ENCODE measurements around the gene KRTDAP.

Gene KRTDAP, protein sequence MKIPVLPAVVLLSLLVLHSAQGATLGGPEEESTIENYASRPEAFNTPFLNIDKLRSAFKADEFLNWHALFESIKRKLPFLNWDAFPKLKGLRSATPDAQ

GRCh38 chr19:35490364-35490763 lies at the start of gene KRTDAP:
TSS of gene KRTDAP (minus strand) at chr19:35490464. CDS start at chr19:35490442, 22 bp downstream.
- no peak for DNase-seq

DNA sequence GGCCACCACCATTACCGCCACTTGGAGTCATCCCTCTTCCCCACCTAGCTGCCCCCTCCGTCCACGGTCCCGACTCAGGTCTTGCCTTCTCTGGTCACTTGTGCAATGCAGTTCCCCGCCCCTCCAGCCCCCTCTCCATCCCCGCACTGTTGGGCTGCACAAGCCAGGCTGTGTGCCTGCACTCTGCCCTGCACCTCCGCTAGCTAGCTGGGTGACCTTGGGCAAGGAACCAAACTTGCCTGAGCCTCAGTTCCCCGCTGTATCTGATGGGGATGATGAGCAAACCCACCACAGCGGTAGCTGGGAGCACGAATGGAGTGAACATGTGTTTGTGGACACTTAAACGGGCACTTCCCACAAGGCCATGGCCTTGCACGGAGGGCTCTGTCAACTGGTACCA lies 49.6 kb upstream of the KRTDAP start:
- DNase-seq = no peak

DNA sequence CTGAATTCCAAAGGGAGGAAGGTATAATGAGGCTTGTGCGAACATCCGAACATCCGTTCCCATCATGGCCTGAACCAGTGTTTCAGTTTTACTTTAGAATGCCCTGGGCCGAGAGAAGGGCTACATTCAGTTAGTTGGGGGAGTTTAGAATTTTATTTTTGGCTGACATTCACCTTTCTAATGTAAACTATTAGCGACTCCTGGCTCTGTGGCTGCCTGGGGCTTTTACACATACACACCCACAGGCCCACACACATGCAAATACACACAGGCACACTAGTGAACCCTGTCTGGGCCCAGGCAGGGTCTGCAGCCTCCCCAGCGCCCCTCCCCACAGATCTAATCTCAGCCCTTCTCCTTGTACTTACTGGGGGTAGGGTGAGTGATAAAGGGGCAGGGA lies 49.0 kb upstream of the KRTDAP start:
- DNase-seq = no peak

- no peak for DNase-seq
These were observed 44.7 kb upstream of the KRTDAP start for GRCh38 chr19:35534803-35535480.

GRCh38 chr19:35533822-35534392 lies 43.6 kb upstream of the KRTDAP start:
- DNase-seq = peak; percentile 1

- DNase-seq = no peak
These were observed 43.0 kb upstream of the KRTDAP start, which contains the start of gene GAPDHS for GRCh38 chr19:35533201-35533821. TSS of gene GAPDHS (plus strand) at chr19:35533456. CDS start at chr19:35533528, 72 bp downstream.

DNA sequence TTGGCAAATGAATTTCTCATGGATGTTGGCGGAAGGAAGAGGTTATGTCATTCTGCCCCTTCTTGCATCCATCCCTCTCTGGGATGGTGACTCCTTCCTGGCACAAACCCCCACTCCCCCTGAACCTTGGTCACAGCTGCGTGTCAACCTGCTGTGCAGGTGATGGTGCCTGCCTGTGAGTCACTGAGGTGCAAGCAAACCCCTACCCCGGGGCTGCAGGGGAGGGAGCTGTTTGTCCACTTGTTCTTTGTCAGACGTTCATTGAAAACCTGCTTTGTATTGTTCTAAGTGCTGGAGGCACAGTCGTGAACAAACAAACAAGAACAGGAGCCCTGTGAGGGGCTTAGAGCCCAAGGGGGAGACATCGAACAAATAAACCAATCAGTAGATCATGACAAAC lies 41.0 kb upstream of the KRTDAP start:
- DNase-seq = peak; percentile 20

DNA sequence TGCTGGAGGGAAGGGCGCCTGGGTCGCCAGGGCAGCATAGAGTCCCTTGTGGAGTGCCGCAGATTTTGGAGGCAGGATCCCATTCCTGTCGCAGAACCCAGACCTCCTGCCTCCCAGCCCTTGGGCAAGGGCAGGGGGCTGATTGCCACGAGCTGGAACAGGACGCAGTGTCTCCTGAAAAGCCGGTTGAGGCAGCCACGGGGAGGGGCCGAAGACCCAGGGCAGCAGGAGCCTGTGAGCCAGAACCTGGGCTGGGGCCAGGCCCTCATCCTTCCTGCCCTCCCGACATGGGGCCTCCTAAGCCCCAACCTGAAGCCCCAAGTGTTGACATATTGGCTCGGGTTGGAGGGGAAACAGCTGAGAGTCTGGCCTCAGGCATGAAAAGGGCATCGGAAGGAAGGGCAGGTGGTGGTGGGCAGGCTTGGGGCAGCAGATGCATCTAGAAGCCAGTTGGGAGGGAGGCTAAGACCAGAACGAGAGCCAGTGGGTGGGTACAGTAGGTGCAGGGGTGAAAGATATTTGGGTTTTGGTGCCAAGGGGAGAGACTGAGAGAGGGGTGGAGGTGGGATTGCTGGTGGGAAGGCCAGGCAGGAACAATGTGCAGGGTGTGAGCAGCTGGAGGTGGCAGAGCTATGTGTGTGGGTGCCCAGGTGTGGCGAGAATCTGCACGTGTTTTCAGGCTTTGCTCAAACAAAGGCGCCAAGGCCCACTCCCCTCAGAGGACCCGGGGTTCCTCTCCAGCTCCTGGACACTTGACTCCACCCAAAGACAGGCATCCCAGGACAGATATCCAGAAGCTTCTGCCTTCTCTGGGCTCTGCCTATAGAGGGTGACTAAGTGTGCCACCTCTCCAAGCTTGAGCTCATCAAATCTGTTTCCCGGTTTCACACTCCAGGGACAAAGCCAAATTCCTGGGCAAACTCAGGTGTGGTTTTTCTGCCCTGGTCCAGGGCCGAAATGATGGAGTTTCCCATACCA lies 39.3 kb upstream of the KRTDAP start:
- no peak for DNase-seq

- no peak for DNase-seq
These were observed 38.2 kb upstream of the KRTDAP start, which contains the start of gene SBSN for GRCh38 chr19:35528218-35529038. TSS of gene SBSN (minus strand) at chr19:35528311. CDS start at chr19:35528281, 30 bp downstream.

DNA sequence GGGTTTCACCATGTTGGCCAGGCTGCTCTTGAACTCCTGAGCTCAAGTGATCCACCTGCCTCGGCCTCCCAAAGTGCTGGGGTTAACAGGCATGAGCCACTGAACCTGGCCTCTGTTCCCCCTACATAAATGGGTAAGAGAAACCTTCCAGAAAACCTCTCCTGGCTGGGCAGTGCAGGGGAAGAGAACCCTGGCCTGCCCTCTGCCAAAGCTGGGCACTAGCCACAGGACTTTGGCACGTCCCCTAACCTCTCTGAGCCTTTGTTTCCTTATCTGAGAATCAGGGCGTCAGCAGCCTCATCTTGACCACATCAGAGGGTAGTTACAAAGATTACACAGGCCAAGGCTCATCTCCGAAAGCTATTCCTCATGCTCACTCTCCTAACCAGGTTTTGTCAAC lies 35.6 kb upstream of the KRTDAP start:
- no peak for DNase-seq

DNA sequence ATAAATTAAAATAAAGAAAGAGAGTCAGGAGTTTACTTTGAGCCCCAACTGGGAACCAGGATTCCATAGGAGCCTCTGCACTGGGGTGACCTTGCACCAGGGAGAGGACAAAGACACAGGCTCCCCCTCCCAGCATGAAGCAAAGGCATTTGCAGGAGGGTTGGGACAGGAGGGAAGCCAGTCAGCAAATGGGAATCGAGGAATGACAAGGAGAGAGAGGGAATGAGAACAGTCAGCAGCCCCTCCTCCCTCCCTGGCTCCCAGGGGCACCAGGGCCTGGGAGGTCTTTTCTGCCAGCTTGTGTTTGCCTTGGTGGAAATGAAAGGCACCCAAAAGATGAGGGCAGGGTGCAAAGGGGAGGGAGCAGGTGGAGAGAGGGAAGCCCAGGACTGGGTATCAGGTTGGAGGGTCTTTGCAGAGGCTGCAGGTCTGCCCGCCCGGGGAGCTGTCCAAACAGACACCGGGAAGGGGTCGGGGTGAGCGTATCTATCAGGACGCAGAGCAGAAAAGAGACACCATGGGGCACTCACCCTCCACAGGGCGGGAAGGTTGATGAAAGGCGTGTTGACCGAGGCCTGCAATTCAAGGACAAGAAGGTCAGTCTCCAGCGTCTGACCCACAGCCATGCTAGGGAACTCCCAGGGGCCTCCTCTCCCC lies 34.0 kb upstream of the KRTDAP start:
- no peak for DNase-seq

DNA sequence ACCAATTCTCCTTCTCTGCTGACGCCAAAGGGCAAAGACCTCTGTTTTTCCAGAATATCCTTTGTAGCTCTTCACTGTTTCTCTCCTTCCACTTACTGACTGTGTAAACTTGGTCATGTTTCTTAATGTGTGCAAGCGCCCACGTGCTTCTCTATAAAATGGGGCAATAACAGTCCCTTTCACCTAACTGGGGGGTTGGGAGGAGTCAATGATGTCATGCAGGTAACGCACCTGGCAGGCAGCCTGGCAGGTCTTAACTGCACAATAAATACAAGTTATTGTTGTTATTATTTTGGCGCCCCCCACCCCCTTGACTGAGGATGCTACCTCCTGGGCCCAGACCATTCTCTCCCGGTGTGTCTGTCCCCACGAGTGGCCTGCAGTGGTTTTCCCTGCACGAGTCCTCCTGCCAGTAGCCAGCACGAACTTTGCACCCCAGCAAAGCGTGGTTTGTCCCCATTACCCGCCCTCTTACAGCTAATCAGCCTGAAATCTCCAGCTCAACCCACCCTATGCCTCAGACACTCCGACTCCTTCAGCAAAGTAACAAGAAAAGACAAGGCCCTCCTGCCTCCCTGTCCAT lies 32.6 kb upstream of the KRTDAP start:
- no peak for DNase-seq

DNA sequence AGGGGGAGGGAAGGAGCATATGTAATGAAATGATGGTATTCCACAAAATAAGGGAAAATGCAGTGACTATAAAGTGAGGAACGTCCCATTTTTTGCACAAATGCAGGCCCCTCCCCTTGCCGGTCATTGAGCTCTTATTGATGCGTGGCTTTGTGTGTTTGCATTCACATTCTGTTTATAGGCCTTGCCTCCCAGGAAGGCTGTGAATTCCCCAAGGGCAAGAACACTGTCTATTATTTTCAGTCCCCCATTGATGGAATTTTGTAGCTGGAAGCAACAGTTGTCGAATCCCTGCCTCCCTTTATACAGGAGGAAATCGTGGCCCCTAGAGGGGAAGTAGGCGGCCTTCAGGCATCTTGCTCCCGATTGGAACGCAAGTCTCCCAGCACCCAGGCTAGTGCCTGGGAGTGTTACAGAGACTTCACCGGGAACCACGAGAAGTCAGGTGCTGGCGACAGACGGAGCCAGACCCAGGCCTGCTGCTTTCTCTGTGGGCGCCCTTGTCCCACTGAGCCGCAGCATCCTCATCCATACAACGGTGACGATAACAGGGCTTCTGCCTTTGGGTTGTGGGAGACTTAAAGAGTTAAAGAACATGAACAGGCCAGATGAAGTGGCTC lies 31.0 kb upstream of the KRTDAP start:
- no peak for DNase-seq

- no peak for DNase-seq
These were observed 29.0 kb upstream of the KRTDAP start for GRCh38 chr19:35519291-35519690.

- no peak for DNase-seq
These were observed 28.0 kb upstream of the KRTDAP start for GRCh38 chr19:35518313-35518712.

GRCh38 chr19:35517342-35517741 lies 27.1 kb upstream of the KRTDAP start:
- DNase-seq = no peak

- no peak for DNase-seq
These were observed 26.0 kb upstream of the KRTDAP start for GRCh38 chr19:35516310-35516709.

GRCh38 chr19:35514282-35514809 lies 24.1 kb upstream of the KRTDAP start:
- no peak for DNase-seq

GRCh38 chr19:35513628-35514281 lies 23.5 kb upstream of the KRTDAP start, which contains the start of gene DMKN:
TSS of gene DMKN (minus strand) at chr19:35513649. CDS start at chr19:35513475, 174 bp downstream.
- no peak for DNase-seq

Measured in NCI-H774 (cell line).